Tibial nerve (tissue), 3 donors: ENCODE measurements around the gene NCOA3.

Experiments used
- POLR2A ChIP-seq, 2 donors: fragments of 450-650 bp; IDR thresholded peaks; one replicate each; pipeline ENCODE4 v1.6.1; 2017; ENCODE audit warnings: antibody characterized with exemption in 2 of 2, mild to moderate bottlenecking in 2 of 2, moderate library complexity in 2 of 2
- TF ChIP-seq, protein P1 (sequence below), 5 experiments: fragments of 200-600 bp in 3 of 5; fragments of 450-650 bp in 2 of 5; sonication (generic) in 3 of 5; IDR thresholded peaks; one replicate each; pipeline ENCODE4 v1.5.1; 2016 to 2019; ENCODE audit warnings: antibody characterized with exemption in 5 of 5, mild to moderate bottlenecking in 3 of 5, moderate library complexity in 2 of 5

DNA sequence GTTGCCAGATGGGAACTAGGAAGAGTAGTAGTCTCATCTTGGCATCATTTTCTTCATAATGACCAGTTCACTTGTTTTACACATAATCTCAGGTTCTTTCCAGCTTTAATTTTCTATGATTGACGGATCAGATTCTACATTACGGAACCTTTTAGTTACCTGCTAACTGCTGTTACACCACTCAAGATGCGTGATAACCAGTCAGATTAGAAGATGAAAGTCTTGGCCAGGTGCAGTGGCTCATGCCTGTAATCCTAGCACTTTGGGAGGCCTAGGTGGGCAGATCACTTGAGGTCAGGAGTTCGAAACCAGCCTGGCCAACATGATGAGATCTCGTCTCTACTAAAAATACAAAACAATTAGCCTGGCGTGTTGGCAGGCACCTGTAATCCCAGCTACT, 92.5 kb downstream of the NCOA3 start:
- TF ChIP-seq POLR2A (IDR thresholded peaks at IDR 0.05), result no peak
- TF ChIP-seq, protein P1, sequence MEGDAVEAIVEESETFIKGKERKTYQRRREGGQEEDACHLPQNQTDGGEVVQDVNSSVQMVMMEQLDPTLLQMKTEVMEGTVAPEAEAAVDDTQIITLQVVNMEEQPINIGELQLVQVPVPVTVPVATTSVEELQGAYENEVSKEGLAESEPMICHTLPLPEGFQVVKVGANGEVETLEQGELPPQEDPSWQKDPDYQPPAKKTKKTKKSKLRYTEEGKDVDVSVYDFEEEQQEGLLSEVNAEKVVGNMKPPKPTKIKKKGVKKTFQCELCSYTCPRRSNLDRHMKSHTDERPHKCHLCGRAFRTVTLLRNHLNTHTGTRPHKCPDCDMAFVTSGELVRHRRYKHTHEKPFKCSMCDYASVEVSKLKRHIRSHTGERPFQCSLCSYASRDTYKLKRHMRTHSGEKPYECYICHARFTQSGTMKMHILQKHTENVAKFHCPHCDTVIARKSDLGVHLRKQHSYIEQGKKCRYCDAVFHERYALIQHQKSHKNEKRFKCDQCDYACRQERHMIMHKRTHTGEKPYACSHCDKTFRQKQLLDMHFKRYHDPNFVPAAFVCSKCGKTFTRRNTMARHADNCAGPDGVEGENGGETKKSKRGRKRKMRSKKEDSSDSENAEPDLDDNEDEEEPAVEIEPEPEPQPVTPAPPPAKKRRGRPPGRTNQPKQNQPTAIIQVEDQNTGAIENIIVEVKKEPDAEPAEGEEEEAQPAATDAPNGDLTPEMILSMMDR (IDR thresholded peaks at IDR 0.05), result no peak
